Vagina (tissue), 2 donors: Measurements from ENCODE around the gene FBN3.

ENCODE experiments used
- POLR2A ChIP-seq, 2 donors: fragments of 450-650 bp; IDR thresholded peaks; one replicate each; pipeline ENCODE4 v1.6.1; 2017; ENCODE audit warnings: antibody characterized with exemption in 2 of 2, mild to moderate bottlenecking in 2 of 2, moderate library complexity in 2 of 2
- POLR2AphosphoS5 ChIP-seq, 2 donors: sonication (generic); formaldehyde crosslinking; IDR thresholded peaks; one replicate each; pipeline ENCODE4 v1.9.0; 2017; ENCODE audit warnings: antibody characterized with exemption in 2 of 2, mild to moderate bottlenecking in 2 of 2, low read depth in 1 of 2; ENCODE audit not compliant: insufficient read depth in 1 of 2
- TF ChIP-seq, protein P1 (sequence below), 3 experiments: fragments of 450-650 bp in 2 of 3; fragments of 200-600 bp in 1 of 3; sonication (generic) in 1 of 3; IDR thresholded peaks; one replicate each; pipeline ENCODE4 v1.5.1; 2017 to 2019; ENCODE audit warnings: antibody characterized with exemption in 3 of 3, mild to moderate bottlenecking in 2 of 3, moderate library complexity in 2 of 3

DNA sequence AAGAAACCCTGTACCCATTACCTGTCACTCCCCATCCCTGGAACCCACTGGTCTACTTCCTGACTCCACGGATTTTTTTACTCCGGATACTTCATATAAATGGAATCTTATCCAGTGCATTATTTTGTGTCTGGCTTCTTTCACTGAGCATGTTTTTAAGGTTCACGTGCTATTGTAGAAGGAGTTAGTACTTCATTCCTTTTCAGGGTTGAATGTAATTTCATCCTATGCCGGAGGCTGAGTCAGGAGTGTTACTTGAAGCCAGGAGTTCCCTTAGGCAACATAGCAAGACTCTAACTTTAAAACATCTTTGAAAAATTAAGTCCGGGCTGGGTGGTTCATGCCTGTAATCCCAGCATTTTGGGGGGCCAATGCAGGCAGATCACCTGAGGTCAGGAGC lies 126.0 kb downstream of the FBN3 start:
- TF ChIP-seq POLR2A (IDR thresholded peaks at IDR 0.05) = no peak
- TF ChIP-seq, protein P1, sequence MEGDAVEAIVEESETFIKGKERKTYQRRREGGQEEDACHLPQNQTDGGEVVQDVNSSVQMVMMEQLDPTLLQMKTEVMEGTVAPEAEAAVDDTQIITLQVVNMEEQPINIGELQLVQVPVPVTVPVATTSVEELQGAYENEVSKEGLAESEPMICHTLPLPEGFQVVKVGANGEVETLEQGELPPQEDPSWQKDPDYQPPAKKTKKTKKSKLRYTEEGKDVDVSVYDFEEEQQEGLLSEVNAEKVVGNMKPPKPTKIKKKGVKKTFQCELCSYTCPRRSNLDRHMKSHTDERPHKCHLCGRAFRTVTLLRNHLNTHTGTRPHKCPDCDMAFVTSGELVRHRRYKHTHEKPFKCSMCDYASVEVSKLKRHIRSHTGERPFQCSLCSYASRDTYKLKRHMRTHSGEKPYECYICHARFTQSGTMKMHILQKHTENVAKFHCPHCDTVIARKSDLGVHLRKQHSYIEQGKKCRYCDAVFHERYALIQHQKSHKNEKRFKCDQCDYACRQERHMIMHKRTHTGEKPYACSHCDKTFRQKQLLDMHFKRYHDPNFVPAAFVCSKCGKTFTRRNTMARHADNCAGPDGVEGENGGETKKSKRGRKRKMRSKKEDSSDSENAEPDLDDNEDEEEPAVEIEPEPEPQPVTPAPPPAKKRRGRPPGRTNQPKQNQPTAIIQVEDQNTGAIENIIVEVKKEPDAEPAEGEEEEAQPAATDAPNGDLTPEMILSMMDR (IDR thresholded peaks at IDR 0.05) = no peak
- TF ChIP-seq POLR2AphosphoS5 (IDR thresholded peaks at IDR 0.05; ENCODE audit: insufficient read depth in 1 of 2, low read depth in 1 of 2) = no peak
